Gastroesophageal sphincter (tissue), 4 donors: ENCODE results near the gene GRAMD4. TPM values are rescaled to one million over a fixed set of nuclear protein-coding genes. Genes with fewer than 3 reads are reported as not detected.
A peak's percentile ranks its signal among the peaks of the same experiment; 100 is the strongest.

ENCODE experiments used
- ATAC-seq: fragments of 150-250 bp; one replicate; pipeline ENCODE4 v1.9.1; 2016; ENCODE audit warnings: mild to moderate bottlenecking, moderate library complexity
- H3K27ac ChIP-seq, 4 donors: fragments of 200-600 bp; sonication (generic) in 3 of 4; 1 replicate in 3 of 4; 2 replicates in 1 of 4; pipeline ENCODE4 v1.5.1; 2016 to 2019
- H3K27me3 ChIP-seq: fragments of 200-600 bp; sonication (generic); one replicate; pipeline ENCODE4 v1.5.1; 2019
- H3K36me3 ChIP-seq, 2 donors: fragments of 200-600 bp; sonication (generic); one replicate each; pipeline ENCODE4 v1.5.1; 2019; ENCODE audit warnings: control low read depth in 1 of 2
- H3K4me1 ChIP-seq, 3 donors: fragments of 200-600 bp; sonication (generic); 1 replicate in 2 of 3; 2 replicates in 1 of 3; pipeline ENCODE4 v1.5.1; 2016 to 2019; ENCODE audit warnings: control low read depth in 2 of 3
- H3K4me3 ChIP-seq, 2 donors: fragments of 200-600 bp; sonication (generic); one replicate each; pipeline ENCODE4 v1.5.1; 2019; ENCODE audit warnings: mild to moderate bottlenecking in 1 of 2, moderate library complexity in 1 of 2
- H3K9me3 ChIP-seq, 3 donors: fragments of 200-600 bp; sonication (generic); one replicate each; pipeline ENCODE4 v1.5.1; 2017 to 2019; ENCODE audit warnings: control low read depth in 2 of 3
- EP300 ChIP-seq: sonication (generic); formaldehyde crosslinking; IDR thresholded peaks from one replicate; pipeline ENCODE4 v1.6.1; 2017; ENCODE audit warnings: antibody characterized with exemption, mild to moderate bottlenecking
- POLR2A ChIP-seq, 2 donors: fragments of 450-650 bp; IDR thresholded peaks; one replicate each; pipeline ENCODE4 v1.6.1; 2017; ENCODE audit warnings: antibody characterized with exemption in 2 of 2, mild to moderate bottlenecking in 2 of 2, moderate library complexity in 1 of 2
- POLR2AphosphoS5 ChIP-seq: sonication (generic); formaldehyde crosslinking; IDR thresholded peaks from one replicate; pipeline ENCODE4 v1.6.1; 2017; ENCODE audit warnings: antibody characterized with exemption
- WGBS, 2 donors: methylation state at CpG; one replicate each; pipeline ENCODE4 v1.1.5; 2018; ENCODE audit warnings: low coverage in 1 of 2; 5-methylcytosine and 5-hydroxymethylcytosine counted together
- total RNA-seq, 4 donors: library from RNA; depleted of rRNA; stranded (reverse); fragments of >200 nt; gene quantifications; one replicate each; pipeline ENCODE4 v1.1.0, GENCODE V29; 2016
- TF ChIP-seq, protein P1 (sequence below), 4 experiments: fragments of 200-600 bp in 2 of 4; fragments of 450-650 bp in 2 of 4; sonication (generic) in 1 of 4; IDR thresholded peaks; one replicate each; pipeline ENCODE4 v1.5.1; 2017 to 2019; ENCODE audit warnings: antibody characterized with exemption in 4 of 4, mild to moderate bottlenecking in 2 of 4, moderate library complexity in 2 of 4

GRAMD4 gene
- total RNA-seq, 4 donors from 2014 or later = 10.8 to 53.3 (median 33.2) TPM

DNA sequence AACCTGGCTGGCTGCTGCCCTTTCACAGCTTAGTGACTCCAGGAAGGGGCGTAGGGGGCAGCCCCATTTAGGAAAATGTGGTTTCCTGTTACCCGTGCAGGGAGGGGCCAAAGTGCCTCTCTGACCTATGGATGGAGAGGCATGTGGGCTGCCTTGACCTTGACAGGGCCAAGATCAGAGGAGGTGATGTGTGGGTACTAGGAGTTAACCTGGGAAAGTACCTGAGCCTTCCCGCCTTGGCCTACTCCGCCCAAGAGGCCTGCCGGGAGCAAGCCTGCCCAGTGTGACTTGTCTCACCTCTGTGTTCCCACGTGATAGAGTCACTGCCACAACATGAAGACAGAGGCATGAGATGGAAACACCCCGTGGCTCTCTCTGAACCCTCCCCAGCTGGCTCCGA, 33.4 kb downstream of the GRAMD4 start:
- 70% methylated on average over 2 of the region's 8 CpGs; no CpG with 5 or more reads in 1 of the 2 donors for WGBS, 2 donors
- peaks cover 0 to 52% (median 26%) of the 10 kb centered on the region in 3 donors for H3K4me1 ChIP-seq
- TF ChIP-seq POLR2AphosphoS5 (no peak), POLR2A (IDR thresholded peaks at IDR 0.05) (no peak), EP300 (no peak)
- TF ChIP-seq, protein P1, sequence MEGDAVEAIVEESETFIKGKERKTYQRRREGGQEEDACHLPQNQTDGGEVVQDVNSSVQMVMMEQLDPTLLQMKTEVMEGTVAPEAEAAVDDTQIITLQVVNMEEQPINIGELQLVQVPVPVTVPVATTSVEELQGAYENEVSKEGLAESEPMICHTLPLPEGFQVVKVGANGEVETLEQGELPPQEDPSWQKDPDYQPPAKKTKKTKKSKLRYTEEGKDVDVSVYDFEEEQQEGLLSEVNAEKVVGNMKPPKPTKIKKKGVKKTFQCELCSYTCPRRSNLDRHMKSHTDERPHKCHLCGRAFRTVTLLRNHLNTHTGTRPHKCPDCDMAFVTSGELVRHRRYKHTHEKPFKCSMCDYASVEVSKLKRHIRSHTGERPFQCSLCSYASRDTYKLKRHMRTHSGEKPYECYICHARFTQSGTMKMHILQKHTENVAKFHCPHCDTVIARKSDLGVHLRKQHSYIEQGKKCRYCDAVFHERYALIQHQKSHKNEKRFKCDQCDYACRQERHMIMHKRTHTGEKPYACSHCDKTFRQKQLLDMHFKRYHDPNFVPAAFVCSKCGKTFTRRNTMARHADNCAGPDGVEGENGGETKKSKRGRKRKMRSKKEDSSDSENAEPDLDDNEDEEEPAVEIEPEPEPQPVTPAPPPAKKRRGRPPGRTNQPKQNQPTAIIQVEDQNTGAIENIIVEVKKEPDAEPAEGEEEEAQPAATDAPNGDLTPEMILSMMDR (IDR thresholded peaks at IDR 0.05) = no peak
- H3K27me3 ChIP-seq = no peaks in the 10 kb centered on the region
- no peak overlapping the region for H3K4me3 ChIP-seq
- H3K27ac ChIP-seq = peak overlapping the region in 3 of 4 donors; percentile 42 to 66 (median 57)
- H3K36me3 ChIP-seq = peaks cover 0 to 7% of the 10 kb centered on the region in 2 donors
- no peak for ATAC-seq
- H3K9me3 ChIP-seq = no peaks in the 10 kb centered on the region

DNA sequence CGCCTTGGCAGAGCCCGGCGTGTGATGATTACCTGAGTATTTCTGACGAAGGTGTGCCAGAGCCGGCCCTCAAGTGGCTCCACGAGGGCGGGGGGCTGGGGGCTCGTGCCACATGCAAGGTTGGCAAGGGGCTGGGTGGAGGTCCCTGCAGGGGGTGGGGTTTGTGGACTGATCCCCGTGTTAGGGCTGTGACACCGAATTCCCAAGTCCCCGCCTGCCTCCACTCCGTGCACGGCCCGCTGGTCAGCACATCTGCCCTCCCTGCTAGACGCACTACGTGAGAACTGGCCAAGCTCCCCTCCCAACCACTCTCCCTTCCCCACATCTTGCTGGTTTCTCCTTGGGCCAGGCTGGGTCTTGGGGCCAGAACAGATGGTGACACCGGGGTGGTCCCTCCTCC, 34.2 kb downstream of the GRAMD4 start:
- Histone ChIP-seq H3K27ac (no peak overlapping the region), H3K27me3 (no peaks in the 10 kb centered on the region), H3K9me3 (no peaks in the 10 kb centered on the region), H3K36me3 (peaks cover 0 to 15% of the 10 kb centered on the region in 2 donors), H3K4me3 (no peak overlapping the region), H3K4me1 (peaks cover 0 to 44% (median 22%) of the 10 kb centered on the region in 3 donors)
- WGBS, 2 donors = 100% methylated on average over 6 of the region's 17 CpGs; no CpG with 5 or more reads in 1 of the 2 donors
- TF ChIP-seq, protein P1 (IDR thresholded peaks at IDR 0.05) = no peak
- no peak for TF ChIP-seq POLR2A (IDR thresholded peaks at IDR 0.05)
- no peak for TF ChIP-seq POLR2AphosphoS5
- no peak for ATAC-seq

DNA sequence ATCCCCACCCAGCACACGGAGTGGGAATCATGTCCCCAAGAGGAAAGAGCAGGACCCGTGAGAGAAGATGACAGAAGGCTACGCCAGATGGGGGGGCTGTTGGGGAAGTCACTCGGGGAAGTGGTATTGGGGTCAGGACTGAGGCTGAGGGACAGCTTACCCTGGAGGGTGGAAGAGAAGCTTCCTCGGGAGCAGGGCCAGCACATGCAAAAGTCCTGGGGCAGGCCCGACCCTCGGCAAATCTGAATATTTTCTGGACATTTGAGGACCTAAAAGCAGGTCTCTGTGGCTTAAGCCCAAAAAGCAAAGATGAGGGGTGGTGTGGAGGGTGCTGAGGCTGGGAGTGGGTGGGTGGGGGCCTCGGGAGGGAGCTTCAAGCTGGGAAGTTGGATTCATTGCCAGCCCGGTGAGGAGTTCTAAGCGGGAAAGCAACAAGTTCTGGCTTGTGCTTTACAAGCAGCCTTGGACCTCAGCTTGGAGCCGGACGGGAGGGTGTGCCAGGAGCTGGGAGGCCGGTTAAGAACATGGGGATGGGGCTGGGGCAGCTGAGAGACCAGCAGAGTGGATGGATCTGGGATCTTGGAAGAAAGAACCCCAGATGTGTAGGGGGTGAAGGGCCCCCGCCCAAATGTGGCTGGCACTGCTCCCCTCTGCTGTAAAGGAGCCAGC, 34.9 kb downstream of the GRAMD4 start:
- TF ChIP-seq POLR2A (IDR thresholded peaks at IDR 0.05) = no peak
- no peak for TF ChIP-seq EP300
- TF ChIP-seq POLR2AphosphoS5 = no peak
- TF ChIP-seq, protein P1 (IDR thresholded peaks at IDR 0.05) = no peak
- 83 to 92% methylated on average over 5 to 11 of the region's 14 CpGs for WGBS, 2 donors
- no peak overlapping the region for H3K4me3 ChIP-seq
- no peak overlapping the region for H3K27ac ChIP-seq
- no peaks in the 10 kb centered on the region for H3K27me3 ChIP-seq
- no peak for ATAC-seq
- no peaks in the 10 kb centered on the region for H3K9me3 ChIP-seq
- H3K36me3 ChIP-seq = peaks cover 0 to 19% of the 10 kb centered on the region in 2 donors
- H3K4me1 ChIP-seq = peaks cover 0 to 38% (median 15%) of the 10 kb centered on the region in 3 donors

DNA sequence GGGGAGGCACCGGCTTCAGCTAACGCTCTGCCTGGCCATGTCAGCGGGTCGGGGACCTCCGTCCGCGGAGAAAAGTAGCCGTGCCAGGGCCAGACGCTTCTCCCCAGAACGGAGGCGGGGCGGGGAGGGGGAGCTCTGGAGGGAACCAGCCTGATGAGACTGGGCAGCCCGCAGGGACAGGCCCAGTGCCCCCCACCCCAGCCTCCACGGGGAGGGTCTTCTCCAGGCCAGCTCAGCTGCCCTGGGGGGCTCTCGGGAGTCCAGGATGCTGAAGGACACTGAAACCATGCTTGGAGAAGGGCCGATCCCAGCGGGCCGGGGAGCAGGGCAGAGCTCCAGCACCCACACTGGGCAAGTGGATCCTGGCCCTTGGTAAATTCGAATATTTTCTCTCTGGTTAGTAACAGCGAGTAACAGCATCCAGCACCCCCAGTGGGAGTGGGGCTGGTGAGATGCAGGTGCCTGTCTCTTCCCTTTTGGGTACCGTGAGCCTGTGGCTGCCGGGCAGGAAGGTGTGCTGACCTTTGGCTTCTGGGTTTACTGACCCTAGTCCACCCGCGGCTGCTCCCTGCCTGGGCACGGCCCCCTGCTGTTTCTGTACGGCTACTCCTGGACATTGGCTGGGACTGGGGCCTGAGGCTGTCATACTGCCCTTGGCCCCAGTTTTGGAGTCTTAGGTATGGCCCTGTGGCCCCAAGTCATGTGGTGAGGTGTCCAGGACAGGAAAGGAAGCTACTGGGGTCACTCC, 35.8 kb downstream of the GRAMD4 start:
- Histone ChIP-seq H3K27ac (no peak overlapping the region), H3K9me3 (no peaks in the 10 kb centered on the region), H3K36me3 (peaks cover 0 to 20% of the 10 kb centered on the region in 2 donors), H3K4me1 (peaks cover 0 to 33% (median 11%) of the 10 kb centered on the region in 3 donors), H3K4me3 (no peak overlapping the region), H3K27me3 (no peaks in the 10 kb centered on the region)
- ATAC-seq = no peak
- TF ChIP-seq EP300 = no peak
- no peak for TF ChIP-seq POLR2A (IDR thresholded peaks at IDR 0.05)
- no peak for TF ChIP-seq POLR2AphosphoS5
- TF ChIP-seq, protein P1 (IDR thresholded peaks at IDR 0.05) = no peak
- WGBS, 2 donors = 90% methylated on average over 2 of the region's 26 CpGs; no CpG with 5 or more reads in 1 of the 2 donors
